NCI-H2196 treated with DMSO at 0.1 percent for 48 hours (cell line): ENCODE measurements around the gene TAGLN2.

Experiments
- DNase-seq: peaks from one replicate; lab custom pipeline; 2025; ENCODE audit not compliant: unreplicated experiment; lab: John Stamatoyannopoulos, UW

Gene TAGLN2

GRCh38 chr1:159877695-159878444, 47.4 kb downstream of the TAGLN2 start:
- DNase-seq, result peak; percentile 22

GRCh38 chr1:159873530-159874143, 51.7 kb downstream of the TAGLN2 start:
- DNase-seq, result no peak

DNA sequence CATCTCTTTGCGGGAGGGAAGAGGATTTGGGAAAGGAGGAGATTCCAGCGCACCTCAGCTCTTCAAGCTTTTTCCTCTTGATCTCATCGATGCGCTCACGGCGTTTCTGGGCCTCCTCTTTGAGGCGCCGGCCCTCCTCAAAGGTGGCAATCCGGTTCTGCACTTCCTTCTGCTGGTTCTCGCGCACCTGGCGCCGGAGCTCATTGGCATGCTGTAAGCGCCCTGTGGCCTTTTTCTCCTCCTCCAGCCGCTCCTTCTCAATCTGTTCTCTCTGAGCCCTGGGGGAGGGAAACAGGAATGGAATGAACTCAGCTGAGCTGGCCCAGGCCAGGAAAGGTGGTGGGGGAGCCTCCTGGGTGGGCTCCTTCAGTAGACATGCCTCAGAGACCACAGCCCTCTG, 52.4 kb downstream of the TAGLN2 start:
- no peak for DNase-seq

GRCh38 chr1:159870704-159871103, 54.6 kb downstream of the TAGLN2 start:
- no peak for DNase-seq

GRCh38 chr1:159869607-159870006, 55.7 kb downstream of the TAGLN2 start:
- DNase-seq, result no peak

DNA sequence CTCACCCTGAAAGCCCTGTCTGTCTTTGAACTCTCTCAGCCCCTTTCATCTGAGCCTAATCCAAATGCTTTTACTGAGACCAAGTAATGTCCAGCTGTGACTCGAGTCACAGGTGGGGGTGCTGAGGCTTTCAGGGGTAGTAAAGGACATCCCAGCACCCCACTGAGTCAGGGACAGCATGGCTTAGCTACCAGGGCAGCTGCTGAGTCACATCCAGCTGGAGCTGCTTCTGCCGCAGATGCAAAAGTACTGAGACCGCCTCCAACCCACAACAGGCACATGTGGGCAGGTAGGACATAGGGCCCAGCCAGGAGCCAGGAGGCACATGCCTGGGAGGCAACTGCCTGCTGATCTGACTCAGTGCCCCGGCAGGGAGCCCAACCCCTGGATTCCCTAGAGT, 56.1 kb downstream of the TAGLN2 start:
- no peak for DNase-seq

DNA sequence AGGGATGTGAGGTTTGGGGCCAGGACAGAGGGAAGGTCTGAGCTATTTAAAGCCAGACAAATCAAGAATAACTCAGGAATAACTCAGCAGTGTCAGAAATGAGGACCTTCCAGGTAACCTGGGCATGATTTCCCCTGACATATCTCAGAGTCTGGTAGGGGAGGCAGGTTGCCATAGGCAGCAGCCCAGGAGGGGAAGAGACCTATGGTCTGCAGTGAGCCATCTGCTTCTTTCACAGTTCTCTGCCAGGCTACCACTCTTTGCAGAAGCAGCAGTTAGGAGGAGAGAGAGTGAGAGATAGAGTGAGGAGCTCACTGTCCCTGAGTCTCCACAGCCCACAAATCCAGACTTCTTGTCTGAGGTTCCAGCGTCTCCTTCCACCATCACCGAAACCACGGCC, 56.5 kb downstream of the TAGLN2 start:
- DNase-seq, result no peak
